ENCODE results near the gene UBE2QL1. TPM values are rescaled to one million over a fixed set of nuclear protein-coding genes. Genes with fewer than 3 reads are reported as not detected.

The UBE2QL1 gene
- total and polyA plus RNA-seq, 2 of the 8 experiments (the other 6 are each of a cell fraction or from before 2014, with no cell fraction given), result 0.43 to 0.65 TPM

- no peak for TF ChIP-seq CTCF (IDR thresholded peaks at IDR 0.05; ENCODE audit: control extremely low read depth in 1 of 3, insufficient read depth in 1 of 3, low read depth in 1 of 3, low read length in 3 of 3)
Observed at GRCh38 chr5:6483880-6484382, 35.3 kb downstream of the UBE2QL1 start (continued).

Data from H1 (cell line).